GM23338 (cell line): Measurements from ENCODE around the gene CABLES2.

ENCODE experiments used
- EZH2phosphoT487 ChIP-seq: fragments of 200-600 bp; sonication (generic); IDR thresholded peaks from one replicate; pipeline ENCODE4 v1.8.1; 2018; ENCODE audit warnings: antibody characterized with exemption; ENCODE audit not compliant: unreplicated experiment
- POLR2AphosphoS5 ChIP-seq: IDR thresholded peaks from 2 replicates; pipeline ENCODE4 v1.6.1; 2016; ENCODE audit warnings: antibody characterized with exemption, low read depth
- TF ChIP-seq, protein P1 (sequence below): IDR thresholded peaks from 2 replicates; pipeline ENCODE4 v1.6.1; 2016; ENCODE audit warnings: antibody characterized with exemption
- TF ChIP-seq, protein P2 (sequence below), 2 experiments: fragments of 200-600 bp in 1 of 2; sonication (generic) in 1 of 2; conservative IDR thresholded peaks; 2 replicates each; pipeline versions ENCODE4 v1.5.1 to v1.6.1; 2016 to 2017; ENCODE audit warnings: antibody characterized with exemption in 2 of 2, low read depth in 2 of 2, mild to moderate bottlenecking in 2 of 2, moderate library complexity in 1 of 2

DNA sequence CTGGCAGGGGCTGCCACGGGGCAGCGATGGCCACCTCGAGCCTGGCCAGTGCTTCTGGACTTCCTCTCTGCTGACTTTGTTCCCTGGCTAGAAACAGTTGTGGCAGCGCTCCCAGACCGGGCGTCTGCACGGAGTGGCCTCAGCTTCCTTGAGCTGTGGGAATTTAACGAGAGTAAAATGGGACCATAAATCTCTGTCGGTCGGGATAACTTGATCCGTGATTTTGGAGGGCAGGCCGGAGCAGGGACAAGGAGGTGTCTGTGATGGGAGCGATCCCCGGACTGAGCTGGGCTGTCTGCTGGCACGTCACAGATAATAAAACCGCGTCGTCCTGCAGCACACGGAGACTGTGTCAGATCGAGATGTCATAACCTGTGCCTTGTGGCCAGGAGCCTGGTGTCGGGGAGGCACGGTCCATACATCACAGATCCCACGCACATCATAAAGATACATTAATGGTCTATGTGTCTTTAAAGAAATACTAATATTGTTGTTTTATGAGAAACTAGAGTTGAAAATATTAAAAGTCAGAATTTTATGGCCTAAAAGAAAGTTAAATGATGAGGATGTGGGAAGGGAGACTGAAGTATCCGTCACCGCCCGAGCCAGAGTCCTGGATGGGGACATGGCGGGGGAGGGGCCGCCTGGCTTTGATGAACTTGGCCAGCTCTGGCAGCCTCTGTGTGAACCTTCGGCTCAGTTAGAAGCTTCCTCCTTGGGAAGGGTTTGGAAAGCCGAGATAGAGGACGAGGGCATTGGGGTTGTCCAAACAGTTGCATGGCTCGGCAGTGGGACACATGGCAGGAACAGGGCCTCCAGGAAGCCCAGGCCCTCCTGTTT, 26.8 kb upstream of the CABLES2 start:
- TF ChIP-seq, protein P1, sequence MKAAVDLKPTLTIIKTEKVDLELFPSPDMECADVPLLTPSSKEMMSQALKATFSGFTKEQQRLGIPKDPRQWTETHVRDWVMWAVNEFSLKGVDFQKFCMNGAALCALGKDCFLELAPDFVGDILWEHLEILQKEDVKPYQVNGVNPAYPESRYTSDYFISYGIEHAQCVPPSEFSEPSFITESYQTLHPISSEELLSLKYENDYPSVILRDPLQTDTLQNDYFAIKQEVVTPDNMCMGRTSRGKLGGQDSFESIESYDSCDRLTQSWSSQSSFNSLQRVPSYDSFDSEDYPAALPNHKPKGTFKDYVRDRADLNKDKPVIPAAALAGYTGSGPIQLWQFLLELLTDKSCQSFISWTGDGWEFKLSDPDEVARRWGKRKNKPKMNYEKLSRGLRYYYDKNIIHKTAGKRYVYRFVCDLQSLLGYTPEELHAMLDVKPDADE = no peak
- TF ChIP-seq, protein P2, sequence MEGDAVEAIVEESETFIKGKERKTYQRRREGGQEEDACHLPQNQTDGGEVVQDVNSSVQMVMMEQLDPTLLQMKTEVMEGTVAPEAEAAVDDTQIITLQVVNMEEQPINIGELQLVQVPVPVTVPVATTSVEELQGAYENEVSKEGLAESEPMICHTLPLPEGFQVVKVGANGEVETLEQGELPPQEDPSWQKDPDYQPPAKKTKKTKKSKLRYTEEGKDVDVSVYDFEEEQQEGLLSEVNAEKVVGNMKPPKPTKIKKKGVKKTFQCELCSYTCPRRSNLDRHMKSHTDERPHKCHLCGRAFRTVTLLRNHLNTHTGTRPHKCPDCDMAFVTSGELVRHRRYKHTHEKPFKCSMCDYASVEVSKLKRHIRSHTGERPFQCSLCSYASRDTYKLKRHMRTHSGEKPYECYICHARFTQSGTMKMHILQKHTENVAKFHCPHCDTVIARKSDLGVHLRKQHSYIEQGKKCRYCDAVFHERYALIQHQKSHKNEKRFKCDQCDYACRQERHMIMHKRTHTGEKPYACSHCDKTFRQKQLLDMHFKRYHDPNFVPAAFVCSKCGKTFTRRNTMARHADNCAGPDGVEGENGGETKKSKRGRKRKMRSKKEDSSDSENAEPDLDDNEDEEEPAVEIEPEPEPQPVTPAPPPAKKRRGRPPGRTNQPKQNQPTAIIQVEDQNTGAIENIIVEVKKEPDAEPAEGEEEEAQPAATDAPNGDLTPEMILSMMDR (conservative IDR thresholded peaks at IDR 0.05; ENCODE audit: low read depth in 2 of 2) = no peak
- TF ChIP-seq POLR2AphosphoS5 = no peak
- no peak for TF ChIP-seq EZH2phosphoT487
